HepG2 (cell line): ENCODE results near the gene CIAO2A. TPM values are rescaled to one million over a fixed set of nuclear protein-coding genes. Genes with fewer than 3 reads are reported as not detected.
A peak's percentile ranks its signal among the peaks of the same experiment; 100 is the strongest.

Experiments used
- DMAP1 ChIP-seq: IDR thresholded peaks from 2 replicates; pipeline ENCODE4 v1.6.1; 2016
- GATAD2A ChIP-seq: IDR thresholded peaks from 2 replicates; pipeline ENCODE4 v1.6.1; 2016
- HMG20A ChIP-seq: IDR thresholded peaks from 2 replicates; pipeline ENCODE4 v1.6.1; 2016; ENCODE audit warnings: borderline replicate concordance
- HNF4A ChIP-seq: sonication (generic); formaldehyde crosslinking; IDR thresholded peaks from 2 replicates; pipeline ENCODE4 v1.4.0; 2020; ENCODE audit warnings: missing genetic modification reagents
- HNF4G ChIP-seq, 2 experiments: sonication (generic) in 1 of 2; formaldehyde crosslinking in 1 of 2; IDR thresholded peaks; 2 replicates each; pipeline versions ENCODE4 v1.4.0 to v1.6.1; 2011 to 2020; ENCODE audit warnings: borderline replicate concordance in 2 of 2, low read depth in 2 of 2, mild to moderate bottlenecking in 2 of 2, low read length in 1 of 2, missing genetic modification reagents in 1 of 2, moderate library complexity in 1 of 2
- NCOA2 ChIP-seq: sonication (generic); formaldehyde crosslinking; IDR thresholded peaks from 2 replicates; pipeline ENCODE4 v1.8.0; 2022; ENCODE audit warnings: inconsistent platforms
- NR1H2 ChIP-seq: sonication (generic); formaldehyde crosslinking; IDR thresholded peaks from 2 replicates; pipeline ENCODE4 v1.8.1; 2022; ENCODE audit warnings: low read depth, missing genetic modification reagents, borderline replicate concordance
- NR2F6 ChIP-seq, 2 experiments: IDR thresholded peaks; 2 replicates each; pipeline ENCODE4 v1.6.1; 2016; ENCODE audit warnings: antibody characterized with exemption in 1 of 2, mild to moderate bottlenecking in 1 of 2
- SRSF1 ChIP-seq: fragments of 200-400 bp; formaldehyde crosslinking; optimal IDR thresholded peaks from 2 replicates; pipeline ENCODE3; 2017; ENCODE audit warnings: mild to moderate bottlenecking, low read depth, low read length, moderate library complexity
- ZMYM4 ChIP-seq: sonication (generic); formaldehyde crosslinking; IDR thresholded peaks from 2 replicates; pipeline ENCODE4 v1.8.1; 2023; ENCODE audit warnings: mild to moderate bottlenecking, missing genetic modification reagents
- ZNF354B ChIP-seq: sonication (generic); formaldehyde crosslinking; IDR thresholded peaks from 2 replicates; pipeline ENCODE4 v1.8.0; 2022; ENCODE audit warnings: mild to moderate bottlenecking, missing genetic modification reagents
- ZNF598 ChIP-seq: sonication (generic); formaldehyde crosslinking; IDR thresholded peaks from 2 replicates; pipeline ENCODE4 v1.5.1; 2020; ENCODE audit warnings: mild to moderate bottlenecking, missing genetic modification reagents, borderline replicate concordance
- ZNF709 ChIP-seq: sonication (generic); formaldehyde crosslinking; IDR thresholded peaks from 2 replicates; pipeline ENCODE4 v1.5.0; 2020; ENCODE audit warnings: mild to moderate bottlenecking, missing genetic modification reagents
- polyA plus RNA-seq, 8 experiments: library from polyadenylated mRNA; depleted of rRNA in 3 of 8; stranded (reverse) in 7 of 8; unstranded in 1 of 8; fragments of >200 nt; fragmentation: Illumina TruSeq in 4 of 8; extraction: Trizol in 4 of 8; gene quantifications; 2 replicates each; pipeline versions ENCODE4 v1.2.1 to v1.2.3, GENCODE V29; 2011 to 2016; ENCODE audit warnings: low read depth in 4 of 8, missing spikeins in 1 of 8, mixed read lengths in 1 of 8; ENCODE audit not compliant: insufficient read depth in 1 of 8
- total RNA-seq, 5 experiments: library from RNA; depleted of rRNA; stranded (reverse); fragments of >200 nt; fragmentation: Illumina TruSeq; extraction: Trizol; gene quantifications; 2 replicates each; pipeline ENCODE4 v1.2.3, GENCODE V29; 2016; ENCODE audit warnings: low read depth in 1 of 5
- TF ChIP-seq, protein P1 (sequence below): IDR thresholded peaks from 2 replicates; pipeline ENCODE4 v1.6.1; 2018; ENCODE audit warnings: missing genetic modification reagents, mild to moderate bottlenecking, missing compliant biosample characterization
- TF ChIP-seq, protein P2 (sequence below): IDR thresholded peaks from 2 replicates; pipeline ENCODE4 v1.4.0; 2020; ENCODE audit warnings: mild to moderate bottlenecking, missing genetic modification reagents
- TF ChIP-seq, protein P3 (sequence below): sonication (generic); formaldehyde crosslinking; conservative IDR thresholded peaks from 2 replicates; pipeline ENCODE4 v1.4.0; 2020; ENCODE audit warnings: mild to moderate bottlenecking, missing genetic modification reagents, moderate library complexity
- TF ChIP-seq, protein P4 (sequence below): sonication (generic); formaldehyde crosslinking; IDR thresholded peaks from 2 replicates; pipeline ENCODE4 v1.4.0; 2020; ENCODE audit warnings: missing genetic modification reagents

The CIAO2A gene
- total and polyA plus RNA-seq, 2 of the 13 experiments (the other 11 are each of a cell fraction or from before 2014, with no cell fraction given): 83.0 to 100 TPM

DNA sequence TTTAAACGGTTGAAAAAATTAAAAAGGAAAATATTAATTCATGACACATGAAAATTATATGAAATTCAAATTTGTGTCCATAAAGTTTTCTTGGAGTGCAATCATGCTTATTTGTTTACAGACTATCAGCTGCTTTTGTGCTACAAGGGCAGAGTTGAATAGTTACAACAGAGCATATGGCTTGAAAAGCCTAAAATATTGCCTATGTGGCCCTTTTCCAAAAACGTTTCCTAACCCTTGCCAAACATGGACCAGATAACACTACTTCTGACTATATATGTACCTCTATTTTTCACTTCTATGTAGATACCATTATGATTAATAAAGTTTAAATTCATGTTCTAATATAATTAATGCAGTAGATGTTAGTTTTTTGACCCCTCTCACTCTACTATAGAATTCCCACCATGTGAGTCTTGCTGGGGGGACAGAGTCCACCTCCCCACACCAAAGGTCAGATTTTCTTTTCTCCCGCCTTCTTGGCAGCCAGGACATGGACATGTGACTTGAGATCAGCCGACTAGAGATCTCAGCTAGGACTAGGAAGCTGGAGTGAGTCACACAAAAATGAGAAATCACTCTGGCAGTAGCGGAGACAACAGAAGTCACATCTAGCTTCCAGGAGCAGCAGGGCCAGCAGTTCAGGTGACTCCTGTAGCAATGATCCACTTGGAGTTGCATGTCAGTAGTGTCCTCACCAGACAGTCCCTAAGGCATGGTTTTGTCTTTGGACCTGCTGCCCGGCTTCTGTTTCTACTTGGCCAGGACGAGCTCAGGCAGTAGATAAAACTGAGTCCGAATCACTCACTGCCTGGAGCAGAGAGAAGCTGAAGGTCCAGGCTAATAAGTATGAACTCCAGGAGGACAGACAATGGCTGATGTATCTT lies 22.4 kb downstream of the CIAO2A start (continued):
- TF ChIP-seq HNF4A (CRISPR knock-in tag) (peak; percentile 83), HMG20A (peak; percentile 67; the same call in 1 of the 2 replicates), ZNF354B (CRISPR knock-in tag) (no peak), NR1H2 (CRISPR knock-in tag) (no peak), ZNF598 (0 out of 2 replicates have a peak, but pooled peaks have one; percentile 43), ZMYM4 (peak; percentile 32; the same call in 1 of the 2 replicates), NCOA2 (CRISPR knock-in tag) (peak; percentile 36; the same call in 1 of the 2 replicates), GATAD2A (CRISPR knock-in tag) (peak; percentile 61), NR2F6 (IDR thresholded peaks at IDR 0.05) (no peak), NR2F6 (CRISPR knock-in tag; IDR thresholded peaks at IDR 0.05) (peak; percentile 36; the same call in 1 of the 2 replicates), DMAP1 (CRISPR knock-in tag) (0 out of 2 replicates have a peak, but pooled peaks have one; percentile 34), SRSF1 (no peak), ZNF709 (CRISPR knock-in tag) (0 out of 2 replicates have a peak, but pooled peaks have one; percentile 24), HNF4G (IDR thresholded peaks at IDR 0.05; ENCODE audit: borderline replicate concordance, low read depth, low read length) (peak; percentile 56; the same call in 1 of the 2 replicates), HNF4G (CRISPR knock-in tag; IDR thresholded peaks at IDR 0.05; ENCODE audit: borderline replicate concordance, low read depth) (no peak)
- TF ChIP-seq, protein P1, sequence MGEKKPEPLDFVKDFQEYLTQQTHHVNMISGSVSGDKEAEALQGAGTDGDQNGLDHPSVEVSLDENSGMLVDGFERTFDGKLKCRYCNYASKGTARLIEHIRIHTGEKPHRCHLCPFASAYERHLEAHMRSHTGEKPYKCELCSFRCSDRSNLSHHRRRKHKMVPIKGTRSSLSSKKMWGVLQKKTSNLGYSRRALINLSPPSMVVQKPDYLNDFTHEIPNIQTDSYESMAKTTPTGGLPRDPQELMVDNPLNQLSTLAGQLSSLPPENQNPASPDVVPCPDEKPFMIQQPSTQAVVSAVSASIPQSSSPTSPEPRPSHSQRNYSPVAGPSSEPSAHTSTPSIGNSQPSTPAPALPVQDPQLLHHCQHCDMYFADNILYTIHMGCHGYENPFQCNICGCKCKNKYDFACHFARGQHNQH: 0 out of 2 replicates have a peak, but pooled peaks have one; percentile 44
- TF ChIP-seq, protein P2, sequence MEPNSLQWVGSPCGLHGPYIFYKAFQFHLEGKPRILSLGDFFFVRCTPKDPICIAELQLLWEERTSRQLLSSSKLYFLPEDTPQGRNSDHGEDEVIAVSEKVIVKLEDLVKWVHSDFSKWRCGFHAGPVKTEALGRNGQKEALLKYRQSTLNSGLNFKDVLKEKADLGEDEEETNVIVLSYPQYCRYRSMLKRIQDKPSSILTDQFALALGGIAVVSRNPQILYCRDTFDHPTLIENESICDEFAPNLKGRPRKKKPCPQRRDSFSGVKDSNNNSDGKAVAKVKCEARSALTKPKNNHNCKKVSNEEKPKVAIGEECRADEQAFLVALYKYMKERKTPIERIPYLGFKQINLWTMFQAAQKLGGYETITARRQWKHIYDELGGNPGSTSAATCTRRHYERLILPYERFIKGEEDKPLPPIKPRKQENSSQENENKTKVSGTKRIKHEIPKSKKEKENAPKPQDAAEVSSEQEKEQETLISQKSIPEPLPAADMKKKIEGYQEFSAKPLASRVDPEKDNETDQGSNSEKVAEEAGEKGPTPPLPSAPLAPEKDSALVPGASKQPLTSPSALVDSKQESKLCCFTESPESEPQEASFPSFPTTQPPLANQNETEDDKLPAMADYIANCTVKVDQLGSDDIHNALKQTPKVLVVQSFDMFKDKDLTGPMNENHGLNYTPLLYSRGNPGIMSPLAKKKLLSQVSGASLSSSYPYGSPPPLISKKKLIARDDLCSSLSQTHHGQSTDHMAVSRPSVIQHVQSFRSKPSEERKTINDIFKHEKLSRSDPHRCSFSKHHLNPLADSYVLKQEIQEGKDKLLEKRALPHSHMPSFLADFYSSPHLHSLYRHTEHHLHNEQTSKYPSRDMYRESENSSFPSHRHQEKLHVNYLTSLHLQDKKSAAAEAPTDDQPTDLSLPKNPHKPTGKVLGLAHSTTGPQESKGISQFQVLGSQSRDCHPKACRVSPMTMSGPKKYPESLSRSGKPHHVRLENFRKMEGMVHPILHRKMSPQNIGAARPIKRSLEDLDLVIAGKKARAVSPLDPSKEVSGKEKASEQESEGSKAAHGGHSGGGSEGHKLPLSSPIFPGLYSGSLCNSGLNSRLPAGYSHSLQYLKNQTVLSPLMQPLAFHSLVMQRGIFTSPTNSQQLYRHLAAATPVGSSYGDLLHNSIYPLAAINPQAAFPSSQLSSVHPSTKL (CRISPR knock-in tag): peak; percentile 76
- TF ChIP-seq, protein P3, sequence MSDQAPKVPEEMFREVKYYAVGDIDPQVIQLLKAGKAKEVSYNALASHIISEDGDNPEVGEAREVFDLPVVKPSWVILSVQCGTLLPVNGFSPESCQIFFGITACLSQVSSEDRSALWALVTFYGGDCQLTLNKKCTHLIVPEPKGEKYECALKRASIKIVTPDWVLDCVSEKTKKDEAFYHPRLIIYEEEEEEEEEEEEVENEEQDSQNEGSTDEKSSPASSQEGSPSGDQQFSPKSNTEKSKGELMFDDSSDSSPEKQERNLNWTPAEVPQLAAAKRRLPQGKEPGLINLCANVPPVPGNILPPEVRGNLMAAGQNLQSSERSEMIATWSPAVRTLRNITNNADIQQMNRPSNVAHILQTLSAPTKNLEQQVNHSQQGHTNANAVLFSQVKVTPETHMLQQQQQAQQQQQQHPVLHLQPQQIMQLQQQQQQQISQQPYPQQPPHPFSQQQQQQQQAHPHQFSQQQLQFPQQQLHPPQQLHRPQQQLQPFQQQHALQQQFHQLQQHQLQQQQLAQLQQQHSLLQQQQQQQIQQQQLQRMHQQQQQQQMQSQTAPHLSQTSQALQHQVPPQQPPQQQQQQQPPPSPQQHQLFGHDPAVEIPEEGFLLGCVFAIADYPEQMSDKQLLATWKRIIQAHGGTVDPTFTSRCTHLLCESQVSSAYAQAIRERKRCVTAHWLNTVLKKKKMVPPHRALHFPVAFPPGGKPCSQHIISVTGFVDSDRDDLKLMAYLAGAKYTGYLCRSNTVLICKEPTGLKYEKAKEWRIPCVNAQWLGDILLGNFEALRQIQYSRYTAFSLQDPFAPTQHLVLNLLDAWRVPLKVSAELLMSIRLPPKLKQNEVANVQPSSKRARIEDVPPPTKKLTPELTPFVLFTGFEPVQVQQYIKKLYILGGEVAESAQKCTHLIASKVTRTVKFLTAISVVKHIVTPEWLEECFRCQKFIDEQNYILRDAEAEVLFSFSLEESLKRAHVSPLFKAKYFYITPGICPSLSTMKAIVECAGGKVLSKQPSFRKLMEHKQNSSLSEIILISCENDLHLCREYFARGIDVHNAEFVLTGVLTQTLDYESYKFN (CRISPR knock-in tag): peak; percentile 34; the same call in 1 of the 2 replicates
- TF ChIP-seq, protein P4, sequence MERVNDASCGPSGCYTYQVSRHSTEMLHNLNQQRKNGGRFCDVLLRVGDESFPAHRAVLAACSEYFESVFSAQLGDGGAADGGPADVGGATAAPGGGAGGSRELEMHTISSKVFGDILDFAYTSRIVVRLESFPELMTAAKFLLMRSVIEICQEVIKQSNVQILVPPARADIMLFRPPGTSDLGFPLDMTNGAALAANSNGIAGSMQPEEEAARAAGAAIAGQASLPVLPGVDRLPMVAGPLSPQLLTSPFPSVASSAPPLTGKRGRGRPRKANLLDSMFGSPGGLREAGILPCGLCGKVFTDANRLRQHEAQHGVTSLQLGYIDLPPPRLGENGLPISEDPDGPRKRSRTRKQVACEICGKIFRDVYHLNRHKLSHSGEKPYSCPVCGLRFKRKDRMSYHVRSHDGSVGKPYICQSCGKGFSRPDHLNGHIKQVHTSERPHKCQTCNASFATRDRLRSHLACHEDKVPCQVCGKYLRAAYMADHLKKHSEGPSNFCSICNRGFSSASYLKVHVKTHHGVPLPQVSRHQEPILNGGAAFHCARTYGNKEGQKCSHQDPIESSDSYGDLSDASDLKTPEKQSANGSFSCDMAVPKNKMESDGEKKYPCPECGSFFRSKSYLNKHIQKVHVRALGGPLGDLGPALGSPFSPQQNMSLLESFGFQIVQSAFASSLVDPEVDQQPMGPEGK (CRISPR knock-in tag): peak; percentile 83
